CD14-positive monocyte (primary cell): ENCODE data around the gene CSPG4. TPM values are rescaled to one million over a fixed set of nuclear protein-coding genes. Genes with fewer than 3 reads are reported as not detected.

Experiments
- DNase-seq, 3 donors: peaks; one replicate each; pipeline ENCODE4 v3.0.0-alpha.2; 2011 to 2022
- H2AFZ ChIP-seq: 2 replicates; pipeline ENCODE4 v1.6.0; 2012; ENCODE audit warnings: mild to moderate bottlenecking, low read depth, low read length, inconsistent platforms; ENCODE audit not compliant: insufficient read depth, poor library complexity, severe bottlenecking
- H3K27ac ChIP-seq, 2 donors: 1 replicate in 1 of 2; 2 replicates in 1 of 2; pipeline ENCODE4 v1.5.1; 2012 to 2013; ENCODE audit warnings: low read length in 2 of 2, control low read depth in 1 of 2, inconsistent platforms in 1 of 2, low read depth in 1 of 2, mild to moderate bottlenecking in 1 of 2
- H3K27me3 ChIP-seq, 2 donors: one replicate each; pipeline versions ENCODE4 v1.6.0 to v1.6.1; 2011 to 2013; ENCODE audit warnings: low read length in 2 of 2; ENCODE audit not compliant: control insufficient read depth in 2 of 2, insufficient read depth in 2 of 2
- H3K36me3 ChIP-seq, 2 donors: replicated peaks in 1 of 2; 1 replicate in 1 of 2; 2 replicates in 1 of 2; pipeline versions ENCODE4 v1.5.1 to v1.6.1; 2012 to 2013; ENCODE audit warnings: low read length in 2 of 2, control low read depth in 1 of 2, inconsistent platforms in 1 of 2, mild to moderate bottlenecking in 1 of 2; ENCODE audit not compliant: insufficient read depth in 2 of 2, control insufficient read depth in 1 of 2
- H3K4me1 ChIP-seq, 2 donors: 1 replicate in 1 of 2; 2 replicates in 1 of 2; pipeline versions ENCODE4 v1.5.1 to v1.6.1; 2012 to 2013; ENCODE audit warnings: low read length in 2 of 2, control low read depth in 1 of 2, inconsistent platforms in 1 of 2, mild to moderate bottlenecking in 1 of 2, moderate library complexity in 1 of 2; ENCODE audit not compliant: insufficient read depth in 2 of 2, control insufficient read depth in 1 of 2
- H3K4me2 ChIP-seq: replicated peaks from 2 replicates; pipeline ENCODE3; 2012; ENCODE audit warnings: low read length, moderate library complexity, mild to moderate bottlenecking; ENCODE audit not compliant: poor library complexity, severe bottlenecking; ENCODE audit errors: extremely low read depth
- H3K4me3 ChIP-seq, 3 experiments: fragments of 200-600 bp in 1 of 3; sonication (generic) in 1 of 3; replicated peaks in 1 of 3; 1 replicate in 2 of 3; 2 replicates in 1 of 3; pipeline ENCODE4 v1.5.1; 2011 to 2013; ENCODE audit warnings: low read length in 3 of 3, mild to moderate bottlenecking in 3 of 3, control low read depth in 2 of 3, low read depth in 2 of 3, inconsistent platforms in 1 of 3, moderate library complexity in 1 of 3
- H3K79me2 ChIP-seq: 2 replicates; pipeline ENCODE4 v1.6.0; 2012; ENCODE audit warnings: mild to moderate bottlenecking, control low read depth, inconsistent platforms, low read length, moderate library complexity; ENCODE audit not compliant: insufficient read depth
- H3K9ac ChIP-seq: 2 replicates; pipeline ENCODE4 v1.6.0; 2017; ENCODE audit warnings: low read length, mild to moderate bottlenecking; ENCODE audit not compliant: insufficient read depth, poor library complexity, severe bottlenecking
- H3K9me3 ChIP-seq, 2 donors: replicated peaks in 1 of 2; 1 replicate in 1 of 2; 2 replicates in 1 of 2; pipeline versions ENCODE4 v1.5.1 to v1.6.1; 2012 to 2013; ENCODE audit warnings: low read length in 2 of 2, control low read depth in 1 of 2; ENCODE audit not compliant: control insufficient read depth in 1 of 2, insufficient read depth in 1 of 2
- H4K20me1 ChIP-seq: 2 replicates; pipeline ENCODE4 v1.6.0; 2012; ENCODE audit warnings: mild to moderate bottlenecking, low read length, control low read depth, moderate library complexity; ENCODE audit not compliant: insufficient read depth
- H3K27ac Mint-ChIP-seq, 7 donors: one replicate each; pipeline ENCODE4 v1.8.0; 2020; ENCODE audit warnings: mild to moderate bottlenecking in 7 of 7, mixed read lengths in 7 of 7, moderate library complexity in 6 of 7, inconsistent platforms in 2 of 7
- H3K27me3 Mint-ChIP-seq, 3 donors: one replicate each; pipeline ENCODE4 v1.8.0; 2021 to 2022; ENCODE audit warnings: low read depth in 3 of 3, mild to moderate bottlenecking in 3 of 3, mixed read lengths in 3 of 3, moderate library complexity in 3 of 3, inconsistent platforms in 1 of 3
- H3K36me3 Mint-ChIP-seq, 2 donors: one replicate each; pipeline ENCODE4 v1.8.0; 2020; ENCODE audit warnings: mixed read lengths in 2 of 2, inconsistent platforms in 1 of 2, mild to moderate bottlenecking in 1 of 2
- H3K4me1 Mint-ChIP-seq: one replicate; pipeline ENCODE4 v1.8.0; 2020; ENCODE audit warnings: mild to moderate bottlenecking, mixed read lengths
- H3K4me3 Mint-ChIP-seq, 2 donors: one replicate each; pipeline ENCODE4 v1.8.0; 2020; ENCODE audit warnings: mild to moderate bottlenecking in 2 of 2, mixed read lengths in 2 of 2, moderate library complexity in 1 of 2
- H3K9me3 Mint-ChIP-seq, 7 donors: one replicate each; pipeline ENCODE4 v1.8.0; 2020 to 2022; ENCODE audit warnings: mixed read lengths in 7 of 7, mild to moderate bottlenecking in 6 of 7, moderate library complexity in 6 of 7, inconsistent platforms in 2 of 7
- CTCF ChIP-seq: fragments of 200-600 bp; IDR thresholded peaks from one replicate; pipeline ENCODE4 v1.8.0; 2022; ENCODE audit warnings: antibody characterized with exemption, mild to moderate bottlenecking
- WGBS: methylation state at CpG from one replicate; pipeline ENCODE4 v1.1.5; 2013; ENCODE audit warnings: missing lambda C conversion rate; ENCODE audit not compliant: insufficient coverage; 5-methylcytosine and 5-hydroxymethylcytosine counted together
- intact Hi-C, 2 donors: fragments of 100-400 bp; cut with micrococcal nuclease; formaldehyde crosslinking; loops; one replicate each; pipeline versions ENCODE4 v1.15.0 to v1.15.1; 2023
- polyA plus RNA-seq, 3 donors: library from polyadenylated mRNA; depleted of rRNA in 1 of 3; unstranded in 2 of 3; stranded (reverse) in 1 of 3; fragments of 300-500 nt in 2 of 3; fragments of >200 nt in 1 of 3; fragmentation: Illumina TruSeq in 2 of 3; gene quantifications; 1 replicate in 2 of 3; 2 replicates in 1 of 3; pipeline ENCODE4 v1.2.3, GENCODE V29; 2012 to 2021

The CSPG4 gene
- polyA plus RNA-seq, 3 donors = not detected

DNA sequence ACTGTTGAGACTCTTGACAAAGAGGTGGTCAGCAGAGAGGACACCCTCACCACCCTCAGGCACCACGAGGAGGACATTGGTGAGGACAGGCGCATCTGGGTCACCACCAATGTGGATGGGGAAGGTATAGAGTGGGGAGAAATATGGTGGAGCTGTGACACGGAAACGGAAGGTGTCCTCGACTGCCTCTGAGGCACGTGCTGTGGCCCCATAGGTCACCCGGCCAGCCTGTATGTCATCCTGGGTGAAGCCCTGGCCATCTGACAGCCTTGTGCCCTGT lies 24.4 kb downstream of the CSPG4 start:
- Histone ChIP-seq H3K9me3 (no peaks in the 10 kb centered on the region), H2AFZ (no peak overlapping the region), H3K4me3 (no peak overlapping the region), H3K4me1 (peaks cover 0 to 1% of the 10 kb centered on the region in 2 donors), H4K20me1 (no peaks in the 10 kb centered on the region), H3K27me3 (peaks cover 0 to 2% of the 10 kb centered on the region in 2 donors), H3K9ac (no peak overlapping the region), H3K4me2 (no peak overlapping the region), H3K36me3 (no peaks in the 10 kb centered on the region), H3K27ac (no peak overlapping the region), H3K79me2 (no peaks in the 10 kb centered on the region)
- peaks cover 16 to 21% (median 19%) of the 10 kb centered on the region in 3 donors for H3K27me3 Mint-ChIP-seq
- peaks cover 0 to 2% (median 0%) of the 10 kb centered on the region in 7 donors for H3K9me3 Mint-ChIP-seq
- intact Hi-C loops = loop anchor here (5.0 to 10.0 kb wide), 3 partner anchors 34 to 183 kb away; a partner anchor contains a TSS
- no peak for DNase-seq
- peaks cover 9% of the 10 kb centered on the region for H3K4me1 Mint-ChIP-seq
- H3K4me3 Mint-ChIP-seq = no peak overlapping the region
- no peak overlapping the region for H3K27ac Mint-ChIP-seq
- WGBS = 98% methylated on average over 5 of the region's 7 CpGs
- peaks cover 0 to 2% of the 10 kb centered on the region in 2 donors for H3K36me3 Mint-ChIP-seq
- no peak for TF ChIP-seq CTCF

GRCh38 chr15:75687486-75688277 lies 25.0 kb downstream of the CSPG4 start:
- H3K27ac Mint-ChIP-seq = no peak overlapping the region
- TF ChIP-seq CTCF = no peak
- no peak overlapping the region for H3K9ac ChIP-seq
- no peak overlapping the region for H3K4me3 Mint-ChIP-seq
- peaks cover 0 to 2% of the 10 kb centered on the region in 2 donors for H3K36me3 Mint-ChIP-seq
- no peak overlapping the region for H3K4me2 ChIP-seq
- no peaks in the 10 kb centered on the region for H3K9me3 ChIP-seq
- no peaks in the 10 kb centered on the region for H4K20me1 ChIP-seq
- H3K4me1 Mint-ChIP-seq = peaks cover 5% of the 10 kb centered on the region
- H2AFZ ChIP-seq = no peak overlapping the region
- peaks cover 0 to 2% (median 0%) of the 10 kb centered on the region in 7 donors for H3K9me3 Mint-ChIP-seq
- intact Hi-C loops = loop anchor here (5.0 to 10.0 kb wide), 3 partner anchors 35 to 183 kb away; a partner anchor contains a TSS
- H3K36me3 ChIP-seq = no peaks in the 10 kb centered on the region
- no peaks in the 10 kb centered on the region for H3K79me2 ChIP-seq
- H3K27ac ChIP-seq = no peak overlapping the region
- no peaks in the 10 kb centered on the region for H3K27me3 ChIP-seq
- H3K4me1 ChIP-seq = no peaks in the 10 kb centered on the region
- no peak for DNase-seq
- WGBS = 93% methylated on average over 40 of the region's 44 CpGs
- no peak overlapping the region for H3K4me3 ChIP-seq
- H3K27me3 Mint-ChIP-seq = peaks cover 13 to 16% (median 14%) of the 10 kb centered on the region in 3 donors
